Medulla oblongata (tissue), 1 donor: ENCODE measurements around the gene HSFX4.
"Not testable (repeated sequence)": the region's sequence is repeated elsewhere in the genome, so short reads cannot be mapped to it uniquely, and the experiment has no call there.

Experiments
- DNase-seq: peaks from one replicate; pipeline ENCODE4 v3.0.0-alpha.2; 2015; ENCODE audit errors: extremely low spot score

HSFX4 gene

DNA sequence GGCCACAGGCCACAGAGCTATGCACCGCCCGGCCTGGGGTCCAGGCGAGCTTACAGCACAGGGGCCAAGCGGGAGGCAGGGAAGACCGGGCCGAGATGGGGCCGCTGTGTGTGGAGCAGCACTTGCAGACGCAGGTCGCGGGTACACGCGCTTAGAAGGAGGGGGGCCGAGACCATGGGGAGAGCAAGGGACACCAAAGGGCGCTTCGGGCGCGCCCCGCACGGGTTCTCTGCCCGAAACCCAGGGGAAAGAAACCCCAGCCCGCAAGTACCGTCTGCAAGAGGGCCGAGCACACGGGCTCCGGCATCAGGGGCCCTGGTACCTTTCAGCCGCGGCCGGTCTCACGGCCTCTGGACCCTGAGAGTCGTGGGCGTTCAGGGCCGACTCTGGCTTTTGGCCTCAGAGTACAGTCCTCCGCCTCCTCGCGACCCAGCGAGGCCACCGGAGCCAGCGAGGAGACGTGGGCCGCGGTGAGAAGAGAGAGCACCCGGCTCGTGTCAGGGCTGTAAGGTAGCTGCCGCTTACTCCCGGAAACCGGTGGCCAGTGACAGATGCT is 8.6 kb downstream of the HSFX4 start:
- DNase-seq: no peak

DNA sequence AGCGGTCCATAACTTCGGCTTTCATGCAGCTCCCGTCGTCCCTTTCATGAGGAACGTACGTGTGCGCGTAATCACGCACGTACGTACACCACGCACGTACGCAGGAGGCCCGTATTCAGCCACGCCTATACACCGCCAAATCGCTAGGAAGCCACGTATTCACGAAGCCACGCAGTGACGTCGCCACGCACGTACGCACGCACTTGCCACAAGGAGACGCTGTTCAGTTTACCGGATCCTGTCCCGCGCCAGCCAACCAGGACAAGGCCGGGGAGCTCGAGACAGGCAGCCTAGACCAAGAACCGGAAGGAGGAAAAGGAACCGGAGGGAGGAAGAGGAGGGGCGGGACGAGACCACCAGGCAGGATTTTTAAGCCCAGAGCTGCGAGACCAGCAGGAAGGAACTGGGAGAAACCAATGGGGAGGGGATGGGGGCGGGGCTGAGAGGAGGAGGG is 9.1 kb downstream of the HSFX4 start, which contains the start of gene EOLA2:
EOLA2 (minus strand) TSS at position 65 of the 454 bp plus-strand sequence. CDS start 4,617 bp downstream, outside the sequence.
- DNase-seq: peak; percentile 95

GRCh38 chrX:149938881-149939654 is 9.7 kb downstream of the HSFX4 start:
- peak; percentile 90 for DNase-seq

DNA sequence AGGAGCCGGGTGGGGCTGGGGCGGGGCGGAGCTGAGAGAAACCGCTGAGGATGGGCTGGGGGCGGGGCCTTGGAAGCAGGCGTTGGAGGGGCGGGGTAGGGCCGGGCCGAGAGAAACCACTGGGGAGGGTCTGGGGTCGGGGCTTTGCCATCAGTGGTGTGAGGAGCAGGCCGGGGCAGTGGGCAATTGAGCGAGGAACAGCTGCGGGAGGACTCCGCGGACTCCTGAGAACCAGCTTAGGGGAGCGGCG is 10.2 kb downstream of the HSFX4 start:
- no peak for DNase-seq

- peak; percentile 93 for DNase-seq
These were observed 10.7 kb downstream of the HSFX4 start for GRCh38 chrX:149939905-149940673.

DNA sequence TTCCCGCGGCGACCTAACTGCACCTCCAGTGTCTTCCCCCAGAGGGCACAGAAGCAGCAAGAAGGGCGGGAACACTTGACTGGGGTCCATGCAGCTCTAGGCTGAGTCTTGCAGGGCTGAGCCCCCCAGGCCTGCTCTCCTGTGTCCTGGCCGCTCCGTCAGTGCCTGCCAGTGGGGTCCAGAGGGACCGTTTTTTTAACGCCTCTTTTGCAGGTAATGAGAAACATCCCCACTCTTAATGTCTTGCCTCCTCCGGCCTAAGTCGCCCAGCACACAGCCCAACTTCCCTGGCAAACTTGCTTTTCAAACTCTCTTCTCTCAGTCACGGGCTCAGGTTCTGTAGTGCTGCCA is 11.3 kb downstream of the HSFX4 start:
- DNase-seq: not testable (repeated sequence)

- not testable (repeated sequence) for DNase-seq
These were observed 15.8 kb downstream of the HSFX4 start for GRCh38 chrX:149945087-149945670.

GRCh38 chrX:149945820-149946219 is 16.4 kb downstream of the HSFX4 start:
- DNase-seq: not testable (repeated sequence)

GRCh38 chrX:149946932-149947331 is 17.6 kb downstream of the HSFX4 start:
- not testable (repeated sequence) for DNase-seq

- DNase-seq: no peak
These were observed 18.6 kb downstream of the HSFX4 start for GRCh38 chrX:149948016-149948415.

DNA sequence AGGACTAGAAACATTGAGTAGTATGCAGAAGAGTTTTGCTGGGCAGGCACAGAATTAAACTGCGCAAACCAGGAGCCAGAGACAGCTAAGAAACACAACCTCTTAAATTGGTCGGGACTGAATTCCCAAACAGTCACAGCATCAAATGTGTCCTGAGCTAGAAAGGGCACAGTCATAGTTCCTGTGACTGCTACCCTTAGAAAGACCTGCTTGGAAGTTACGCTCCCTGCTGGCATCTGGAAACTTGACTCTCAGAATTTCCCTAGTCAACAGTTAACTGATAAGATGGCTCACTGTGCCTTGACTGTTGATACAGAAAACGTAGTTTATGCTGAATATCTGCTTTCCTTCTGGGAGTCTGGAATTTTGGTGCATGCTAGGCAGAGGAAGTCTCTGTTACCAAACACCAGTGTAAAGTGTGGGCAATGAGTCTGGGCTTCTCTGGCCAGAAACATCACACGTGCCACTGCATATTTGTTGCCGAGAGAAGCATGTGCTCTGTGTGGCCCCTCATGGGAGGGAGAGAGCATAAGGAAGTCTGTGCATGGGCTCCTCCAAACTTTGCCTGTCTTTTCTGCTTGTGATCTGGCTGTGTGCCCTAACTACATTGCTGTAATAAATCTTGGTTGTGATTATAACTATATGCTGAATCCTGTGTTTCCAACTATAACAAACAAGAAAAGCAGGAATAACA is 20.5 kb downstream of the HSFX4 start:
- DNase-seq: no peak

DNA sequence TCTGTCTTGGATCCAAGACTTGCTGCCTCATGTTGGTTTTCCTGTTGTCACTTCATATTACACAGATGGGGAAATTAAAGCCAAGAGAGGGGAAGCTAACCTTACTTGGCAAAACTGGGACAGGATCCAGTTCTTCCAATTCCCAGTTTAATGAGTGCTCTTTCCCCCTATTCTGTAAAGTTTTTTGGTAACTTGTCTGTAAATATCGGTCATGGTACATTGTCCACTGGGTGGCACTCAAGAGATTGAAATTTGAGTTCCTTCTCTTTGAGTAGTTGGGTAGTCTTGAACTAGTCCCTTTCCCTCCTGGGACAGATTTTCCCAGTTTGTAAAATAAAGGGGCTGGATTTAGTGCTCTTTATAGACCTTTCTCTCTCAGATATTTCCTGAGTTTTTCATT is 21.3 kb downstream of the HSFX4 start:
- peak; percentile 27 for DNase-seq

- DNase-seq: no peak
These were observed 32.2 kb downstream of the HSFX4 start for GRCh38 chrX:149961572-149961971.

- no peak for DNase-seq
These were observed 32.6 kb downstream of the HSFX4 start for GRCh38 chrX:149962010-149962409.

DNA sequence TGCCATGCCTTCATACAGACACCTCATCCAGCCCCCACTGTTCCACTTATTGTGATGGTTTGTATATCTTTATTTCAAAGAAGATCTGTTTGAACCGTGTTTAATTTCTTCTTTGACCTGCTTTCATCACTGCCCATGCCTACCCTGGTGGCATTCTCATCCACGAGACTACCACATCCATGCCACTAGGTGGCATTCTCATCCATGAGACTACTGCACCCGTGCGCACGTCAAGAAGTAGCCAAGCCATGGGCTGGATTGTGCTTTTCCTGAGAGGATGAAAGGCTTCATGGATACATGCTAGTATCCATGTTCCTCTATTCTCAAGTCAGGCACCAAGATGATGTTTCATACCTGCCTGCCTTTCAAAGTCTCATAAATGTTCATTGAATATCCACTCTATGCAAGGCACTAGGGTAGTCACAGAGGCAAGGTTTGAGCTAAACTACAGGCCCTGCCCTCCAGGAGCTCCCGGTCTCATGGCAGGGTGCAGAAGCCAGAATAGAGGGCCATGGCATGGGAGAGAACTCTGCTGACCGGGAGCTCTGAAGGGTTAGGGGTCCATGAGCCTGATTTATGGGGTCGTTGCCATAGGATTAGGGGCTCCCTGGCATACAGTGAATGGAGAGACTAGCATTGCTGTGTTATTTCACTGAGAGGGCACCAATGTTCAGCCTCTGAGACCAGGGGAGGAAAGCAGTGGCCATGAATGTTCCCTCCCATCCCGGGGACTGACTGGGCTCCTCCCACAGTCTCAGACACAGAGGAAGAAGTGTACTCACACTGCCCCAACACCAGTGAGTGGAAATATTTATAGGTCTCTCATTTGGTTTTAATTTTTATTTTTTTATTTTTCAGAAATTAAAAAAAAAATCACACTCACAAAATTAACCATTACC is 33.7 kb downstream of the HSFX4 start:
- DNase-seq: peak; percentile 73

GRCh38 chrX:149979126-149979644 is 49.8 kb downstream of the HSFX4 start:
- DNase-seq: peak; percentile 4
